GM18507 (cell line): ENCODE results near the gene CDH13.

Experiments
- DNase-seq: peaks from one replicate; pipeline ENCODE4 v3.0.0; 2011; ENCODE audit warnings: low read depth; ENCODE audit not compliant: insufficient read length; ENCODE audit errors: extremely low spot score
- FAIRE-seq: peaks from 2 replicates; lab custom pipeline; 2011; peaks lifted over from hg19 to GRCh38; lab: Jason Lieb, UNC

Gene CDH13

GRCh38 chr16:83849421-83849820, 1222.7 kb downstream of the CDH13 start:
- FAIRE-seq, result no peak
- no peak for DNase-seq
